SW480 (cell line): ENCODE measurements around the gene IQCE.
"Not testable (repeated sequence)": the region's sequence is repeated elsewhere in the genome, so short reads cannot be mapped to it uniquely, and the experiment has no call there.

Experiments
- DNase-seq: peaks from one replicate; pipeline ENCODE4 v3.0.0-alpha.2; 2016; ENCODE audit warnings: low spot score

IQCE gene

DNA sequence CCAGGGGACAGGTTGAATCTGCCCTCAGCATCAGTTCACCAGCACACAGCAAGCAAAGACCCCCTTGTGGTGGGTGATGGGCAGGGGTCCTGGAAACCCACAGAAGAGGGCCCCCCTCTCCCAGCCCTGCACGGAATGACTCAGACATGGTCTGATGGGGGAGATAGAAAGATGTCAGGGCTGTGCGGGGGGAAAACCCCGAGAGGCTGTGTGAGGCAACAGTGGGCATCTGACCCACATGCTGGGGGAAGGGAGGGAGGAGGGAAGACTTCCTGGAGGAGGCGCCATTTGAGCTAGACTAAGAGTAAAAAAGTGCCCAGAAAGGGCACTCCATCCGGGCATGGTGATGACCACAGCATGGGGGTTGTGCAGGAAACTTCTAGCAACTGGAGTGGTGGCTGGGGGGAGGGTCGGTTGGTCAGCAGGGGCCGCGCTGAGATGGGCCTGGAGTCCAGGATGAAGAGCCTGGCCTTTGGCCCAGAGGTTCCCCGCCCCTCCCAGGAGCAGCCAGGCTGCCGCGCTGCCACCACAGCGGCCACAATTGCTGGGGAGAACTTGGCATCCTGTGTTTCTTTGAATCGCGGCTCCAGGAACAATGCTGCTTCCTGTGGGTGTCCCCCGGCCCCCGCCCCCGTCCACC lies 36.7 kb upstream of the IQCE start:
- peak; percentile 74 for DNase-seq

GRCh38 chr7:2522780-2523433 lies 35.9 kb upstream of the IQCE start:
- peak; percentile 97 for DNase-seq

DNA sequence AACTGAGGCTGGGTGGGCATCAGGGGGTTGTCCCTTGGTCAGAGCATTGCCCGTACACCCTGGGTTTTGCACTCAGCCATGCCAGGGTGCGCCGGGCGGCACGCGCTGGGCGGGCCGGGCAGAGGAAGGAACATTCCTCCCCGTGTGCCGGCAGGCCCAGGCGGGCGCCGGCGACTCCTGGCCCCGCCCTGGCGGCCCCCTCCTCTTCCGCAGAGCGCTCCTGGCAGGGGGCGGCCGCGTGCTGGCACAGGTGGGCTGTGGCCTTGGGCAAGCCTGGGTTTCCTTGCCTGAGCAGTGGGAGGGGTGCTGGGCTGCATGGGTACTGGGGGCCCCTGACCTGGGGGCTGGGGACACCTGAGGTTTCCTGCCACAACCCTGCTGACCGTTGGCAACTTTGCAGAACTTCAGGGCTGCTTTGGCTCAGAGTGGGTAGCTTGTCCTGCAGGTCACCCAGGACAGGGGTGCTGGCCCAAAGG lies 35.3 kb upstream of the IQCE start:
- DNase-seq: peak; percentile 80

DNA sequence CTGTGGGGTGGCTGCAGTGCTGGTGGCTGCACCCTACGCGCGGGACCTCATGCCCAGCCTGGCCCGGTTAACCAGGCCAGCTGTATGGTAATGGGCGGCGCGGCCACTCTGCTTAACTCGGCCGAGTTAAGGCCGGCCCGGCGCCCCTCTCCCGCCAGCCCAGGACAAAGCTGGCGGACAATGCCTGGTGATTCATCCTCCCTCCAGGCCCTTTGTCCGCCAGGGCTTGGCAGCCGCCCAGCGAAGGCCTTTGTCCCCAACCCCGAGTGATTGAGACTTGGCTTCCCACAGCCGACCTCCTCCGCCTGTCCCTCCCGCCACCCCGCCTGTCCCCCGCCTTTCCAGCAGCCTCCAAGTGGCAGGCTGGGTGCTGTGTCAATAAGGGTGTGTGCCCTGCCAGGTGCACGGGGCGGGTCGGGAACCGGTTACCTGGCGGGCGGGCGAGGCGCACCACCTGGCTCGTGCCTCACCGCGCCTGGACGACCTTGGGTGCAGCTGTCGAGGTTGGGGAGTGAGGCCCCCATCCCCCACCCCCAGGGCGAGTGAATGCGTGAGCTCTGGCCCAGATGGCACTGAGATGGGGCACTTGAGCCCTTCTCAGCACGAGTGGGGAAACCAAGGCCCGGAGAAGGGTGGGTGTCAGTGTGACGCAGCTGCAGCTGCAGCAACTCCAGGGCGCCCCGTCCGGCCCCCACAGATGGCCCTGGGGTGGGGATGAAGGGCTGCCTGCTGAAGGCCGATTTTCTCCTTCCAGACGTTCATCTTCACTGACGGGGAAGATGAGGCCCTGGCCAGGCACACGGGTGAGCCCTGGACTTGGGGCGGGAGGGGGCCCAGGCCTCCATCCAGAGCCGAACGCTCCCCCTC lies 34.6 kb upstream of the IQCE start:
- DNase-seq: peak; percentile 98

- DNase-seq: peak; percentile 19
These were observed 33.7 kb upstream of the IQCE start for GRCh38 chr7:2524808-2525657.

GRCh38 chr7:2525658-2526630 lies 32.8 kb upstream of the IQCE start:
- DNase-seq: peak; percentile 75

GRCh38 chr7:2526659-2527504 lies 31.9 kb upstream of the IQCE start:
- peak; percentile 81 for DNase-seq

- peak; percentile 77 for DNase-seq
These were observed 31.0 kb upstream of the IQCE start for GRCh38 chr7:2527505-2528467.

DNA sequence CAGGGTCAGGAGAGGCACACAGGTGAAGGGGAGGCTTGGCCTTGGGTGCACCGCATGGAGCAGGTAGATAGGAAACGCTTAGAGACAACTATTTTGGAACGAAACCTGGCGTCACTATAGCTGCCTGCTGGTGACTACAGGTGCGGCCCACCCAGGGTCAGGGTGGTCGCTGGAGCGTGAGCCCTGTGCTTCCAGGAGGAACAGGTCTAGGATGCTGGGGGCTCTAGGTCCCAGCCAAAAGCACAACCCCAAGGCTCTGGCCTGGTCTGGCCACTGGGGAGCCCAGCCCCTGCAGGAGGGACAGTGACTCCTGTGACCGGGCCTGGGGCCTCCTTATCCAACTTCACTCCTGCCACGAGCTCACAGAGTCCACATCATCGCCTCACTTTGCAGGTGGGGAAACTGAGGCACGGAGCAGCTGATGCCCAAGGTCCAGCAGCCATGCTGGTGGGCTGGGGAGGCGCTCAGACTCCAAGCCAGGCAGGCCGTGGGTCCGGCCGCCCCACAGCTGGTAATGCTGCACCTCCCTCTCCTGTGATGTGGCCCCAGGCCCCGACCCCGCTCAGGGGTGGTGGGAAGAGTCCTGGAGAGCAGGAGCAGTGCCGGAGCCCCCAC lies 30.2 kb upstream of the IQCE start:
- no peak for DNase-seq

- peak; percentile 73 for DNase-seq
These were observed 29.4 kb upstream of the IQCE start for GRCh38 chr7:2529161-2530070.

- peak; percentile 72 for DNase-seq
These were observed 28.4 kb upstream of the IQCE start for GRCh38 chr7:2530071-2530987.

GRCh38 chr7:2530994-2531795 lies 27.6 kb upstream of the IQCE start:
- peak; percentile 19 for DNase-seq

- DNase-seq: not testable (repeated sequence)
These were observed 27.0 kb upstream of the IQCE start for GRCh38 chr7:2531796-2532110.

DNA sequence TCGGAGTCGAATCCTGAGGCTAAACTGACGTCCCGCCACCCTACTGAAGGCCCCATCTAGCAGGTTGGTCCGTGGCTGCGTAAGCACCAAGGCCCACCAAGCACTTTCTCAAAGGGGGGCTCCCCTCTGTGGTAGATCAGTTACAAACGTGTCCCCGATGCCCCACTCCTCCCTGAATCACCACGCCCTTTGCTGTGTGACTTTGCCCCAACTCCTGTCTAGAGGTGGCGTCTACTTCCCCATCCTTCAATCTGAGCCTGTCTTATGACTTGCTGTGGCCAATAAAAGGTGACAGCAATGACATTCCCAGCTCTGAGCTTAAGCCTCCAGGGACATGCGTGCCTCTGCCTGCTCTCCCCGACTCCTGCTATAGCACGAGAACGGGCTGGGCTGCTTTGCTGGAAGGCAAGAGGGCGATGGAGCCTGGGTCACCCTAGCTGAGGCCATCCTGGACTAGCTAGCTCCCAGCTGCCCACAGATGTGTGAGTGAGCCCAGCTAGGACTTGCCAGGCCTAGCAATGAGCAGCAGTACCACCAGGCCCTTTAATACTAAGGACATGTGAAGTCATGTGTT lies 26.5 kb upstream of the IQCE start:
- DNase-seq: not testable (repeated sequence)

GRCh38 chr7:2532816-2533215 lies 26.0 kb upstream of the IQCE start:
- DNase-seq: not testable (repeated sequence)
